Activated naive CD4-positive, alpha-beta T cell treated with anti-CD3 and anti-CD28 coated beads, Interleukin-2, amount 50 U/mL, for 72 hours (primary cell): ENCODE measurements around the gene MRPS21. TPM values are rescaled to one million over a fixed set of nuclear protein-coding genes. Genes with fewer than 3 reads are reported as not detected.

Experiments used
- ATAC-seq, 2 donors: fragments of 150-1000 bp; cut with Tn5 transposase; 2 replicates each; pipeline ENCODE4 v1.10.0; 2021; ENCODE audit warnings: mild to moderate bottlenecking in 2 of 2, moderate library complexity in 2 of 2
- DNase-seq, 2 donors: peaks; one replicate each; pipeline ENCODE4 v3.0.0; 2021 to 2022; ENCODE audit warnings: low spot score in 2 of 2
- H3K27ac Mint-ChIP-seq, 2 donors: one replicate each; pipeline ENCODE4 v1.8.0; 2022; ENCODE audit warnings: mild to moderate bottlenecking in 2 of 2, mixed read lengths in 2 of 2
- H3K36me3 Mint-ChIP-seq, 2 donors: one replicate each; pipeline ENCODE4 v1.8.0; 2022; ENCODE audit warnings: mixed read lengths in 2 of 2
- H3K9me3 Mint-ChIP-seq, 2 donors: one replicate each; pipeline ENCODE4 v1.8.0; 2022; ENCODE audit warnings: mixed read lengths in 2 of 2
- total RNA-seq, 2 donors: library from RNA; stranded (reverse); gene quantifications; one replicate each; pipeline ENCODE4 v1.2.3, GENCODE V29; 2022

The MRPS21 gene
- total RNA-seq = 10 to 100 TPM; 70.7 to 94.2 TPM

- Mint-ChIP-seq H3K27ac (peak within 1 kb of the TSS; percentile 92 to 96), H3K36me3 (peaks cover 15 to 21% of the 10 kb centered on the region in 2 donors), H3K9me3 (no peaks in the 10 kb centered on the region)
- peak; percentile 86 to 91 for DNase-seq
- ATAC-seq = peak; percentile 100
Measured at GRCh38 chr1:150293433-150294253, at the start of gene MRPS21. MRPS21 (plus strand) TSS chr1:150293861; CDS start chr1:150294367, 506 bp downstream.

GRCh38 chr1:150249936-150250335, 43.7 kb upstream of the MRPS21 start:
- no peak for DNase-seq
- H3K9me3 Mint-ChIP-seq = no peaks in the 10 kb centered on the region
- H3K36me3 Mint-ChIP-seq = no peaks in the 10 kb centered on the region
- ATAC-seq = no peak
- no peak overlapping the region for H3K27ac Mint-ChIP-seq

GRCh38 chr1:150256198-150256553, 37.5 kb upstream of the MRPS21 start:
- no peak for ATAC-seq
- Mint-ChIP-seq H3K36me3 (no peaks in the 10 kb centered on the region), H3K9me3 (no peaks in the 10 kb centered on the region), H3K27ac (peak overlapping the region in 1 of 2 donors; percentile 80)
- no peak for DNase-seq

DNA sequence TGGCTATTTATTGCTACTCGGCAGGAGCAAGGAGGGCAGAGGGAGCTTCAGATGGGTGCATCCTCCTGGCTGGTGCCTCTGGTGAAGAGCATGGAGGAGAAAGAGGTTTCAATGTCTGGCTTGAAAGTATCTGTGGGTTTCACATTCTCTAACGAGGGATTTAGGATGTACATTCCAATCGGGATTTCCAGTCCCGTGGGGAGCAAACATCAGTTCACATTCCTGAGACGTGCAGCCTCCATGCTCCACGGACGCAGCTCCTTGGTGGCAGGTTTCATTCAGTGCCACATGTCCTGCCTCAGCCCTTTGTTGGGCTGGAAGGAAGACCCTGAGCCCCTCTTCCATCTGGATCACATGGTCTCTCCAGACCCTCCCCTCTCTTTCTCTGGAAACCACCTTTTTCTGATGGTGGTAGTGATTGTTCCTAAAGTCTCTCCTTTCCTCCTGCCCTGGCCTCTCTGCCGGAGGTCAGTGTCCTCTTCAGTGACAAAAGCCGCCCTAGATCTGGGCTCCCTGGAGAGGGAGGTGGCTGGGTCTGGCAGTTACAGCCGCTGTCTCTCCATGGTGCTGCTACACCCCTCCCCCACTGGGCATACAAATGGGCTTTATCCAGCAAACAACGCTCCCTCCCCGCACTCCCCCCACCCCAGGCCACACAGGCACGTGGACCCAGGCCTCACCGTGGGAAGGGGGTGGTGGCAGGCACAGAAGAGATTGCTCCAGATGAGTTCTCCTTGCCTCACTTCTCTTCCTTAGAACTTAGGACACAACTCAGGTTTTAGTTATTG, 36.9 kb upstream of the MRPS21 start:
- Mint-ChIP-seq H3K36me3 (no peaks in the 10 kb centered on the region), H3K27ac (no peak overlapping the region), H3K9me3 (no peaks in the 10 kb centered on the region)
- ATAC-seq (no peak), DNase-seq (no peak)

- Mint-ChIP-seq H3K9me3 (no peaks in the 10 kb centered on the region), H3K36me3 (no peaks in the 10 kb centered on the region), H3K27ac (no peak within 1 kb of the TSS)
- ATAC-seq (no peak), DNase-seq (no peak)
Measured at GRCh38 chr1:150257624-150258585, 35.8 kb upstream of the MRPS21 start, which contains the start of gene CA14. CA14 (plus strand) TSS chr1:150257774; CDS start chr1:150258129, 355 bp downstream.

GRCh38 chr1:150259217-150259616, 34.4 kb upstream of the MRPS21 start:
- H3K36me3 Mint-ChIP-seq = no peaks in the 10 kb centered on the region
- H3K9me3 Mint-ChIP-seq = no peaks in the 10 kb centered on the region
- ATAC-seq (no peak), DNase-seq (no peak)
- no peak overlapping the region for H3K27ac Mint-ChIP-seq

- H3K36me3 Mint-ChIP-seq = no peaks in the 10 kb centered on the region
- DNase-seq (no peak), ATAC-seq (no peak)
- H3K27ac Mint-ChIP-seq = no peak overlapping the region
- H3K9me3 Mint-ChIP-seq = no peaks in the 10 kb centered on the region
Measured at GRCh38 chr1:150259758-150260669, 33.6 kb upstream of the MRPS21 start.

DNA sequence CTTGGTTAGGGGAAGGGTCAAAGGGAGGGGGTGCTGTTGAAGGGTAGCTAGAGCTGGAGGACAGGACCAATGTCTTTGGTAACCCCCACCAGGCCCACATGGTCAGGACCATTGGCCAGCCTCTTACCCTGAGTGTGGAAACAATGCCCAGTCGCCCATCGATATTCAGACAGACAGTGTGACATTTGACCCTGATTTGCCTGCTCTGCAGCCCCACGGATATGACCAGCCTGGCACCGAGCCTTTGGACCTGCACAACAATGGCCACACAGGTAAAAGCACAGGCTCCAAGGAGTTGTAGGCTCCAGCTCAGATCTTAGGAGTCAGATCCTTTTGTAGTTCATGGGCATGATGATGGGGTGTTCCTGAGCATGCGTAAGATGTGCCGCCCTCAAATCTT, 32.3 kb upstream of the MRPS21 start:
- DNase-seq (no peak), ATAC-seq (no peak)
- H3K9me3 Mint-ChIP-seq = no peaks in the 10 kb centered on the region
- no peak overlapping the region for H3K27ac Mint-ChIP-seq
- H3K36me3 Mint-ChIP-seq = no peaks in the 10 kb centered on the region

- Mint-ChIP-seq H3K36me3 (peaks cover 9% of the 10 kb centered on the region in 2 donors), H3K9me3 (no peaks in the 10 kb centered on the region), H3K27ac (peak overlapping the region; percentile 52 to 67)
- no peak for ATAC-seq
- no peak for DNase-seq
Measured at GRCh38 chr1:150262388-150263320, 31.0 kb upstream of the MRPS21 start.

- DNase-seq (no peak), ATAC-seq (no peak)
- Mint-ChIP-seq H3K27ac (peak overlapping the region; percentile 52 to 67), H3K9me3 (no peaks in the 10 kb centered on the region), H3K36me3 (peaks cover 18% of the 10 kb centered on the region in 2 donors)
Measured at GRCh38 chr1:150263549-150263948, 30.1 kb upstream of the MRPS21 start.

DNA sequence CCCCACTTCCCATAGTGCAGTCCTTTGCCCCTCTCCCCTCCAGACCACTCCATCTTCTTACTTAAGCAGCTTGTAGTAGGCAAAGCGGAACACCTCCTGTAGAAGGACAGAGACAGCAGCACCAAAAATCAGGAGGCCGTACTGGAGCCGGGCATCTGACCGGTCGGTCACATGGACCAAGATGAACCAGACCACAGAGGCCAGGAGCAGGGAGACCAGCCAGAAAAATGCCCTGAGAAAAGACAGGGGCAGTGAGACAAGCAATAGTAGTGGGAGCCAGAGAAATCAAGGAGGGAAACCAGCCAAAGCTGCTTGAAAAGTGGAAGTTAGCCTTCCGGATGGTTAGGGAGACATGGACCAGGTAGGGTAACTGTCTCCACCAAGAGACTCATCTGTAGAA, 25.8 kb upstream of the MRPS21 start:
- Mint-ChIP-seq H3K36me3 (peaks cover 26% of the 10 kb centered on the region in 2 donors), H3K9me3 (no peaks in the 10 kb centered on the region), H3K27ac (peak overlapping the region; percentile 100)
- ATAC-seq (no peak), DNase-seq (no peak)

DNA sequence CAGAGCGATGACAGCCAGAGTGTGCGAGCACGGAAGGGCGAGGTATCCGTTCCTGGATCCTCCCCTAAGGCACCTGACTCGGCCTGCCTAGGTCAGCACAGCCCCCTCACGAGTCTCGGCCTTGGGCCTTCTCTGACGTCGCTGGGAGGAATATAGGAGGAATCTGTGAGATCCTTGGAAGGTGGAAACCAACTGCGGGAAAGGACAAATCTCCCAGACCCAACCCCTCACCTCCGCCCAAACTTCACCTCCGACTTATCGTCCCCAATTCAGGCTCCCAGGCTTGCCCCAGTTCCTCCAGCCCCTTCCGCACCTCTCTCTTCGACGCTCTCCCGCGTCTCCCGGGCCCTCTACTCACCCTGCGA, 25.3 kb upstream of the MRPS21 start:
- Mint-ChIP-seq H3K9me3 (no peaks in the 10 kb centered on the region), H3K27ac (peak overlapping the region; percentile 100), H3K36me3 (peaks cover 26% of the 10 kb centered on the region in 2 donors)
- DNase-seq (peak in 1 of 2 donors; percentile 44), ATAC-seq (peak; percentile 41 to 58)

GRCh38 chr1:150268705-150269403, 24.8 kb upstream of the MRPS21 start, which contains the start of gene APH1A:
APH1A (minus strand) TSS chr1:150269016; CDS start chr1:150268810, 206 bp downstream.
- Mint-ChIP-seq H3K36me3 (peaks cover 26% of the 10 kb centered on the region in 2 donors), H3K9me3 (no peaks in the 10 kb centered on the region), H3K27ac (peak within 1 kb of the TSS; percentile 100)
- peak; percentile 98 to 99 for ATAC-seq
- DNase-seq = peak; percentile 91 to 94

DNA sequence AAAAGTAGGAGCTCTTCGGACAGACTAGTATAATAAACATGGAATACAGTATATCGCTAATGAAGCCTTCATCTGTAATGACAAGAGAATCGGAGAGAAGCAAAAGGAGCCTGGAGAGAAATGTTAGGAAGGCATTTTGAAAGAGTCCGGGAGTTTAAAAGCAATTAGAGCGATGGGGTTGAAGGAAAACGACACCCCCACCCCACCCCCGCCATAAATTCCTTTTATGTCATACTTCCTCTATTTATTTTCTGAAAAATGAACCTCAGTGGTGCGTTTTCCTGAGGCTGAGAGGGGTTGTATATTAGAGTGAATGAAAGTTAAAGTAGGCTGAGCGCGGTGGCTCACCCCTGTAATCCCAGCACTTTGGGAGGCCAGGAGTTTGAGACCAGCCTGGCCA, 24.2 kb upstream of the MRPS21 start:
- Mint-ChIP-seq H3K27ac (peak overlapping the region; percentile 100), H3K36me3 (peaks cover 26% of the 10 kb centered on the region in 2 donors), H3K9me3 (no peaks in the 10 kb centered on the region)
- no peak for DNase-seq
- ATAC-seq = no peak
